Neural cell (in vitro differentiated cells): ENCODE results near the gene ZNF346. TPM values are rescaled to one million over a fixed set of nuclear protein-coding genes. Genes with fewer than 3 reads are reported as not detected.
"Not testable (repeated sequence)": the region's sequence is repeated elsewhere in the genome, so short reads cannot be mapped to it uniquely, and the experiment has no call there.

Experiments
- H2AFZ ChIP-seq: fragments of 200-600, 300-800 bp; sonication (generic), shearing (Covaris generic); 2 replicates; pipeline ENCODE4 v1.6.0; 2014; ENCODE audit warnings: low read depth, mild to moderate bottlenecking, antibody characterized with exemption, low read length, moderate library complexity
- H3F3A ChIP-seq: fragments of 200-600 bp; shearing (Covaris generic); 2 replicates; pipeline ENCODE4 v1.6.1; 2016; ENCODE audit warnings: mild to moderate bottlenecking, moderate library complexity, mixed read lengths, antibody characterized with exemption, low read length; ENCODE audit not compliant: insufficient read depth, poor library complexity, severe bottlenecking
- H3K27ac ChIP-seq: fragments of 200-600, 300-800 bp; sonication (generic), shearing (Covaris generic); 2 replicates; pipeline ENCODE4 v1.5.1; 2014; ENCODE audit warnings: mild to moderate bottlenecking, low read length, moderate library complexity
- H3K27me3 ChIP-seq: fragments of 300-800, 200-600 bp; sonication (generic), shearing (Covaris generic); 2 replicates; pipeline ENCODE4 v1.6.0; 2014; ENCODE audit warnings: mild to moderate bottlenecking, low read depth, low read length, moderate library complexity; ENCODE audit not compliant: insufficient read depth
- H3K36me3 ChIP-seq: fragments of 300-800, 200-600 bp; sonication (generic), shearing (Covaris generic); 2 replicates; pipeline ENCODE4 v1.5.1; 2014; ENCODE audit warnings: mild to moderate bottlenecking, antibody characterized with exemption, low read length, moderate library complexity; ENCODE audit not compliant: insufficient read depth
- H3K4me2 ChIP-seq: fragments of 300-800, 200-600 bp; sonication (generic), shearing (Covaris generic); 2 replicates; pipeline ENCODE4 v1.6.0; 2014; ENCODE audit warnings: mild to moderate bottlenecking, low read length
- H3K4me3 ChIP-seq: fragments of 300-800, 200-600 bp; sonication (generic), shearing (Covaris generic); 2 replicates; pipeline ENCODE4 v1.5.1; 2014; ENCODE audit warnings: mild to moderate bottlenecking, low read length, moderate library complexity
- H3K79me2 ChIP-seq: fragments of 200-600 bp; shearing (Covaris generic); replicated peaks from 2 replicates; pipeline ENCODE4 v1.6.0; 2014; ENCODE audit warnings: mild to moderate bottlenecking, low read length, moderate library complexity; ENCODE audit not compliant: insufficient read depth
- H3K9ac ChIP-seq: fragments of 300-800, 200-600 bp; sonication (generic), shearing (Covaris generic); 2 replicates; pipeline ENCODE4 v1.6.1; 2016; ENCODE audit warnings: mild to moderate bottlenecking, low read length, mixed read lengths
- H3K9me2 ChIP-seq: fragments of 200-600 bp; shearing (Covaris generic); 2 replicates; pipeline ENCODE4 v1.6.1; 2016; ENCODE audit warnings: mild to moderate bottlenecking, low read length, mixed read lengths; ENCODE audit not compliant: insufficient read depth
- H3K9me3 ChIP-seq: fragments of 200-600, 300-800 bp; sonication (generic), shearing (Covaris generic); 2 replicates; pipeline ENCODE4 v1.6.1; 2016; ENCODE audit warnings: mild to moderate bottlenecking, mixed run types, low read length, moderate library complexity, mixed read lengths
- H4K20me1 ChIP-seq: fragments of 200-600 bp; shearing (Covaris generic); 2 replicates; pipeline ENCODE4 v1.6.1; 2016; ENCODE audit warnings: mild to moderate bottlenecking, mixed run types; ENCODE audit not compliant: insufficient read depth
- CTCF ChIP-seq: fragments of 450-650 bp; IDR thresholded peaks from 2 replicates; pipeline ENCODE4 v1.5.1; 2014; ENCODE audit warnings: antibody characterized with exemption, mild to moderate bottlenecking, moderate library complexity; ENCODE audit not compliant: poor library complexity, severe bottlenecking
- EP300 ChIP-seq: fragments of 450-650 bp; conservative IDR thresholded peaks from 2 replicates; pipeline ENCODE4 v1.6.1; 2014; ENCODE audit warnings: antibody characterized with exemption, mild to moderate bottlenecking, moderate library complexity; ENCODE audit not compliant: poor library complexity, severe bottlenecking
- EZH2 ChIP-seq: fragments of 200-600, 300-800 bp; shearing (Covaris generic), sonication (generic); IDR thresholded peaks from 2 replicates; pipeline ENCODE4 v1.6.1; 2014; ENCODE audit warnings: antibody characterized with exemption, low read length, borderline replicate concordance, mild to moderate bottlenecking; ENCODE audit not compliant: insufficient read depth, poor library complexity, severe bottlenecking
- MXI1 ChIP-seq: fragments of 450-650 bp; conservative IDR thresholded peaks from 2 replicates; pipeline ENCODE4 v1.6.1; 2014; ENCODE audit warnings: antibody characterized with exemption, mild to moderate bottlenecking; ENCODE audit not compliant: poor library complexity, severe bottlenecking
- POLR2AphosphoS5 ChIP-seq: IDR thresholded peaks from 2 replicates; pipeline ENCODE4 v1.6.1; 2012
- RAD21 ChIP-seq: fragments of 450-650 bp; conservative IDR thresholded peaks from 2 replicates; pipeline ENCODE4 v1.6.1; 2014; ENCODE audit warnings: antibody characterized with exemption, mild to moderate bottlenecking, moderate library complexity
- REST ChIP-seq: IDR thresholded peaks from 2 replicates; pipeline ENCODE4 v1.6.1; 2012; ENCODE audit warnings: borderline replicate concordance
- SMC3 ChIP-seq: fragments of 450-650 bp; conservative IDR thresholded peaks from 2 replicates; pipeline ENCODE4 v1.6.1; 2014; ENCODE audit warnings: antibody characterized with exemption, mild to moderate bottlenecking, moderate library complexity; ENCODE audit not compliant: poor library complexity
- TAF1 ChIP-seq: IDR thresholded peaks from 2 replicates; pipeline ENCODE4 v1.6.1; 2012; ENCODE audit warnings: low read depth
- polyA plus RNA-seq: library from polyadenylated mRNA; depleted of rRNA; stranded (reverse); fragments of >200 nt; gene quantifications from 2 replicates; pipeline ENCODE4 v1.2.3, GENCODE V29; 2014

The ZNF346 gene
- polyA plus RNA-seq, 1 donor from 2014 or later: 40.1 TPM

- H3K9me2 ChIP-seq: no peaks in the 10 kb centered on the region
- no peak overlapping the region for H3K27ac ChIP-seq
- no peak overlapping the region for H3K9ac ChIP-seq
- no peak overlapping the region for H3K4me2 ChIP-seq
- H4K20me1 ChIP-seq: no peaks in the 10 kb centered on the region
- TF ChIP-seq POLR2AphosphoS5 (no peak), SMC3 (no peak), REST (no peak), EZH2 (no peak)
- H2AFZ ChIP-seq: no peak overlapping the region
- peaks cover 5% of the 10 kb centered on the region for H3K36me3 ChIP-seq
- no peaks in the 10 kb centered on the region for H3K27me3 ChIP-seq
- no peaks in the 10 kb centered on the region for H3K79me2 ChIP-seq
- no peaks in the 10 kb centered on the region for H3F3A ChIP-seq
- H3K4me3 ChIP-seq: no peak overlapping the region
- H3K9me3 ChIP-seq: no peaks in the 10 kb centered on the region
These were observed 22.1 kb downstream of the ZNF346 start for GRCh38 chr5:177044641-177045040.

GRCh38 chr5:177045631-177046030, 23.1 kb downstream of the ZNF346 start:
- H3K27ac ChIP-seq: no peak overlapping the region
- H3K9me3 ChIP-seq: no peaks in the 10 kb centered on the region
- H3K9me2 ChIP-seq: no peaks in the 10 kb centered on the region
- H3K9ac ChIP-seq: no peak overlapping the region
- no peak overlapping the region for H3K4me2 ChIP-seq
- H3K4me3 ChIP-seq: no peak overlapping the region
- peaks cover 8% of the 10 kb centered on the region for H3K36me3 ChIP-seq
- no peaks in the 10 kb centered on the region for H3K79me2 ChIP-seq
- H3F3A ChIP-seq: no peaks in the 10 kb centered on the region
- H3K27me3 ChIP-seq: no peaks in the 10 kb centered on the region
- no peak overlapping the region for H2AFZ ChIP-seq
- TF ChIP-seq EP300: no peak
- TF ChIP-seq RAD21: no peak
- TF ChIP-seq MXI1: no peak
- TF ChIP-seq CTCF: no peak
- no peak for TF ChIP-seq TAF1
- TF ChIP-seq SMC3: no peak
- TF ChIP-seq POLR2AphosphoS5: no peak
- TF ChIP-seq REST: no peak
- TF ChIP-seq EZH2: no peak
- H4K20me1 ChIP-seq: no peaks in the 10 kb centered on the region

- H3K9me2 ChIP-seq, H3K27ac ChIP-seq, H3K9me3 ChIP-seq, H3K27me3 ChIP-seq, H4K20me1 ChIP-seq, H3K4me2 ChIP-seq, H3K4me3 ChIP-seq, H3K79me2 ChIP-seq, H3K36me3 ChIP-seq, H3K9ac ChIP-seq, H3F3A ChIP-seq, H2AFZ ChIP-seq: not testable (repeated sequence)
These were observed 26.0 kb downstream of the ZNF346 start for GRCh38 chr5:177048531-177048930.
